Measurements from ENCODE around the gene IL4R.

- TF ChIP-seq CTCF (IDR thresholded peaks at IDR 0.05), result no peak
- no peak for TF ChIP-seq POLR2A (IDR thresholded peaks at IDR 0.05)
Observed at GRCh38 chr16:27322858-27323780, 9.3 kb downstream of the IL4R start.
